ENCODE data around the gene STING1. TPM values are rescaled to one million over a fixed set of nuclear protein-coding genes. Genes with fewer than 3 reads are reported as not detected.
"Not testable (repeated sequence)": the region's sequence is repeated elsewhere in the genome, so short reads cannot be mapped to it uniquely, and the experiment has no call there.

The STING1 gene
- total RNA-seq, 1 experiment from 2014 or later, result 1.6 TPM

- no peak for TF ChIP-seq NR3C1 (CRISPR knock-in tag; conservative IDR thresholded peaks at IDR 0.05; ENCODE audit: low read depth)
Measured at GRCh38 chr5:139513852-139514485, 31.4 kb upstream of the STING1 start (continued).

- Mint-ChIP-seq H3K4me1 (peaks cover 12% of the 10 kb centered on the region), H3K36me3 (peaks cover 11% of the 10 kb centered on the region), H3K9me3 (peaks cover 14% of the 10 kb centered on the region)
- ATAC-seq (peak; percentile 79), DNase-seq (ENCODE audit: low spot score) (peak; percentile 84)
- POLR2A ChIA-PET, result interaction anchor here (0.5 to 1.1 kb wide), 5 partner anchors 74 to 171 kb away, joined by 3 to 7 read pairs (median 3); partner anchors contain the start of genes CXXC5 and DNAJC18
- CTCF ChIA-PET, result interaction anchor here (0.6 to 8.4 kb wide), 35 partner anchors 9 to 1063 kb away, joined by 3 to 208 read pairs (median 4); partner anchors contain the start of genes DNAJC18, ECSCR, SPATA24 and STING1
- peak; percentile 55; the same call in 1 of the 2 replicates for TF ChIP-seq MAX (CRISPR knock-in tag; IDR thresholded peaks at IDR 0.05)
- peak; percentile 56 for TF ChIP-seq CTCF (IDR thresholded peaks at IDR 0.05)
- peak; percentile 84 for TF ChIP-seq USF1 (CRISPR knock-in tag; IDR thresholded peaks at IDR 0.05)
- peak; percentile 86 for TF ChIP-seq USF2 (CRISPR knock-in tag; IDR thresholded peaks at IDR 0.05)
- H3K27me3 Mint-ChIP-seq (ENCODE audit: low read depth); H3K4me3 Mint-ChIP-seq; H3K27ac Mint-ChIP-seq: not testable (repeated sequence)
Measured at GRCh38 chr5:139513434-139513833, 30.9 kb upstream of the STING1 start.

GRCh38 chr5:139512786-139513390 lies 30.3 kb upstream of the STING1 start:
- peaks cover 14% of the 10 kb centered on the region for H3K9me3 Mint-ChIP-seq
- ATAC-seq, result no peak
- H3K4me1 Mint-ChIP-seq, result peaks cover 8% of the 10 kb centered on the region
- no peak overlapping the region for H3K27ac Mint-ChIP-seq
- TF ChIP-seq ZNF121 (CRISPR knock-in tag; IDR thresholded peaks at IDR 0.05), result no peak
- TF ChIP-seq FOXK1 (CRISPR knock-in tag; IDR thresholded peaks at IDR 0.05), result no peak
- TF ChIP-seq ESRRA (CRISPR knock-in tag; IDR thresholded peaks at IDR 0.05; ENCODE audit: borderline replicate concordance), result no peak
- TF ChIP-seq ZNF416 (CRISPR knock-in tag; IDR thresholded peaks at IDR 0.05), result no peak
- no peak for TF ChIP-seq TP53 (CRISPR knock-in tag; IDR thresholded peaks at IDR 0.05)
- TF ChIP-seq ERG (CRISPR knock-in tag; IDR thresholded peaks at IDR 0.05), result no peak
- ChIA-PET POLR2A (interaction anchor here (0.7 to 1.1 kb wide), 5 partner anchors 73 to 171 kb away, joined by 3 to 7 read pairs (median 3); partner anchors contain the start of genes CXXC5 and DNAJC18), CTCF (interaction anchor here (0.6 to 8.4 kb wide), 30 partner anchors 8 to 1063 kb away, joined by 3 to 208 read pairs (median 5); partner anchors contain the start of genes DNAJC18, ECSCR, STING1 and UBE2D2)
- no peak overlapping the region for H3K4me3 Mint-ChIP-seq
- peaks cover 8% of the 10 kb centered on the region for H3K27me3 Mint-ChIP-seq (ENCODE audit: low read depth)
- DNase-seq (ENCODE audit: low spot score), result no peak
- peaks cover 11% of the 10 kb centered on the region for H3K36me3 Mint-ChIP-seq

GRCh38 chr5:139504722-139505121 lies 22.2 kb upstream of the STING1 start:
- ATAC-seq; POLR2A ChIA-PET; H3K27ac Mint-ChIP-seq; DNase-seq (ENCODE audit: low spot score): not testable (repeated sequence)
- CTCF ChIA-PET, result interaction anchor here (0.9 to 1.7 kb wide), 5 partner anchors 9 to 82 kb away, joined by 3 to 9 read pairs (median 4); partner anchors contain the start of gene STING1
- H3K4me1 Mint-ChIP-seq, result peaks cover 27% of the 10 kb centered on the region
- peaks cover 11% of the 10 kb centered on the region for H3K36me3 Mint-ChIP-seq
- H3K4me3 Mint-ChIP-seq, result 0 out of 2 replicates have a peak overlapping the region, but pooled peaks have one; percentile 14
- peaks cover 13% of the 10 kb centered on the region for H3K27me3 Mint-ChIP-seq (ENCODE audit: low read depth)
- peaks cover 13% of the 10 kb centered on the region for H3K9me3 Mint-ChIP-seq
